ENCODE results near the gene GLS2. TPM values are rescaled to one million over a fixed set of nuclear protein-coding genes. Genes with fewer than 3 reads are reported as not detected.

The GLS2 gene
- polyA plus RNA-seq, 1 donor from 2014 or later: 3.8 TPM

- Mint-ChIP-seq H3K9me3 (no peaks in the 10 kb centered on the region), H3K27ac (no peak overlapping the region), H3K36me3 (peaks cover 10% of the 10 kb centered on the region), H3K4me3 (no peak overlapping the region), H3K4me1 (peaks cover 0 to 8% (median 4%) of the 10 kb centered on the region in 3 donors), H3K27me3 (no peaks in the 10 kb centered on the region)
Measured at GRCh38 chr12:56434828-56435227, 53.1 kb downstream of the GLS2 start.

DNA sequence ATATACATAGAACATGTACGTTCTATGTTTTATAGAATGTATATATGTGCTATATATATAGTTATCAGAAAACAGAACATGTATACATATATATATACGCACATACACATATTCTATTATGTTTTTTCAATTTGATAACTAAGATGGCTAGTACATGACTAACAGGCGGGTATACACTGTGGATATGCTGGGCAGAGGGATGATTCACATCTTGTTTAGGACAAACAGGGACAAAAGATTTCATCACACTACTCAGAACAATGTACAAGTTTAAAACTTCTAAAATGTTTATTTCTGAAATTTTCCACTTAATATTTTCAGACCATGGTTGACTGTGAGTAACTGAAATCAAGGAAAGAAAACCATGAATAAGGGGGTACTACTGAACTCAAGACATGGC lies 56.1 kb downstream of the GLS2 start:
- Mint-ChIP-seq H3K27me3 (no peaks in the 10 kb centered on the region), H3K4me3 (no peak overlapping the region), H3K9me3 (no peaks in the 10 kb centered on the region), H3K4me1 (peaks cover 0 to 6% (median 0%) of the 10 kb centered on the region in 3 donors), H3K36me3 (peaks cover 10% of the 10 kb centered on the region), H3K27ac (no peak overlapping the region)

GRCh38 chr12:56431288-56431687 lies 56.7 kb downstream of the GLS2 start:
- Mint-ChIP-seq H3K36me3 (peaks cover 10% of the 10 kb centered on the region), H3K4me1 (peaks cover 0 to 6% (median 0%) of the 10 kb centered on the region in 3 donors), H3K27ac (no peak overlapping the region), H3K27me3 (no peaks in the 10 kb centered on the region), H3K9me3 (no peaks in the 10 kb centered on the region), H3K4me3 (peak overlapping the region in 1 of 4 donors; percentile 73)

DNA sequence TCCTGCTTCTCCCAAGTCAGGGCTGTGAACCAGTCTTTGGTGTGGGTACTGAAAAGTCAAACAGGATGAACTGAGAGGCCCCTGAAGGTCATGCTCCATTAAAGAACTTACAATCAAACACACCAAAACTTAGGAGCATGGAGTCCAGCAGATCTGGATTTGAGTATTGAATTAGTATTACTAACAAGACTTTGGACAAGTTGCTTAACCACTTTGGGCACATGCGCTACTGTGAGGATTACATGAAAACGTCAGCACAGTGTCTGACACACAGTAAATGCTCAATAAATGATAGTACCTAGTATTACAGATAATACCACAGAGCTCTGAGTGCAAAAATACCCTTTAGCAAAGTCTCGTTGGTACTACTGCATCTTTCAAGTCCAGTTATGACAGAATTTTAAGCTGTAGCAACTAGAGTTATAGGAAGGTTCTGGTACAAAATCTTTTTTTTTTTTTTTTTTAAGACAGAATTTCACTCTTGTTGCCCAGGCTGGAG lies 62.0 kb downstream of the GLS2 start:
- Mint-ChIP-seq H3K9me3 (no peaks in the 10 kb centered on the region), H3K4me3 (no peak overlapping the region), H3K36me3 (peaks cover 13% of the 10 kb centered on the region), H3K27ac (peak overlapping the region in 1 of 3 donors; percentile 19), H3K27me3 (no peaks in the 10 kb centered on the region), H3K4me1 (peaks cover 0 to 1% (median 0%) of the 10 kb centered on the region in 3 donors)

GRCh38 chr12:56425193-56425592 lies 62.8 kb downstream of the GLS2 start:
- no peaks in the 10 kb centered on the region for H3K27me3 Mint-ChIP-seq
- peaks cover 15% of the 10 kb centered on the region for H3K36me3 Mint-ChIP-seq
- no peak overlapping the region for H3K27ac Mint-ChIP-seq
- H3K9me3 Mint-ChIP-seq: no peaks in the 10 kb centered on the region
- no peak overlapping the region for H3K4me3 Mint-ChIP-seq
- peaks cover 0 to 1% (median 0%) of the 10 kb centered on the region in 3 donors for H3K4me1 Mint-ChIP-seq

Other genes starting within 250 kb of the GLS2 start
- gene ANKRD52, start 229.8 kb downstream of the GLS2 start, polyA plus RNA-seq: 19.6 TPM
- gene COQ10A, start 221.2 kb downstream of the GLS2 start, polyA plus RNA-seq: 15.1 TPM
- 79.3 TPM for gene CS, start 187.8 kb downstream of the GLS2 start, polyA plus RNA-seq
- 160 TPM for gene CNPY2, start 172.2 kb downstream of the GLS2 start, polyA plus RNA-seq
- 5.5 TPM for gene PAN2, start 154.2 kb downstream of the GLS2 start, polyA plus RNA-seq
- 12.4 TPM for gene IL23A, start 149.3 kb downstream of the GLS2 start, polyA plus RNA-seq
- 87.7 TPM for gene STAT2, start 128.1 kb downstream of the GLS2 start, polyA plus RNA-seq
- gene APOF, start 125.3 kb downstream of the GLS2 start, polyA plus RNA-seq: not detected
- 14.3 TPM for gene TIMELESS, start 38.7 kb downstream of the GLS2 start, polyA plus RNA-seq
- gene MIP, start 33.5 kb downstream of the GLS2 start, polyA plus RNA-seq: not detected
- gene SPRYD4, start 19.6 kb downstream of the GLS2 start, polyA plus RNA-seq: 1.3 TPM
- gene RBMS2, start 33.7 kb upstream of the GLS2 start, polyA plus RNA-seq: 0.28 TPM
- gene BAZ2A, start 142.2 kb upstream of the GLS2 start, polyA plus RNA-seq: 46.9 TPM
- 727 TPM for gene ATP5F1B, start 157.8 kb upstream of the GLS2 start, polyA plus RNA-seq
- 246 TPM for gene PTGES3, start 200.1 kb upstream of the GLS2 start, polyA plus RNA-seq
- gene NACA, start 237.1 kb upstream of the GLS2 start, polyA plus RNA-seq: 1,127 TPM